Neural progenitor cell (in vitro differentiated cells): ENCODE results near the gene STOML1.

ENCODE experiments used
- CTCF ChIP-seq: fragments of 200-600 bp; sonication (generic); IDR thresholded peaks from 2 replicates; pipeline ENCODE4 v1.5.1; 2017; ENCODE audit warnings: antibody characterized with exemption, mild to moderate bottlenecking
- EZH2 ChIP-seq: fragments of 200-600 bp; sonication (generic); IDR thresholded peaks from 2 replicates; pipeline ENCODE4 v1.6.1; 2017; ENCODE audit warnings: antibody characterized with exemption, mild to moderate bottlenecking, moderate library complexity
- EZH2phosphoT487 ChIP-seq: fragments of 200-600 bp; sonication (generic); IDR thresholded peaks from 2 replicates; pipeline ENCODE4 v1.6.1; 2017; ENCODE audit warnings: antibody characterized with exemption

- TF ChIP-seq CTCF (no peak), EZH2 (no peak), EZH2phosphoT487 (no peak)
Measured at GRCh38 chr15:73981761-73982221, 10.3 kb downstream of the STOML1 start.
